Kidney (tissue), 14 donors: Measurements from ENCODE around the gene IWS1. TPM values are rescaled to one million over a fixed set of nuclear protein-coding genes. Genes with fewer than 3 reads are reported as not detected.
A peak's percentile ranks its signal among the peaks of the same experiment; 100 is the strongest.

ENCODE experiments used
- DNase-seq, 5 donors: peaks; one replicate each; pipeline ENCODE4 v3.0.0-alpha.2; 2013 to 2020
- FAIRE-seq: peaks from 2 replicates; lab custom pipeline; 2012; peaks lifted over from hg19 to GRCh38; lab: Jason Lieb, UNC
- H3K27ac ChIP-seq, 2 donors: one replicate each; pipeline ENCODE4 v1.7.0; 2013; ENCODE audit warnings: low read depth in 2 of 2, low read length in 2 of 2, inconsistent platforms in 1 of 2
- H3K27me3 ChIP-seq: one replicate; pipeline ENCODE4 v1.7.1; 2013; ENCODE audit warnings: low read length, inconsistent platforms; ENCODE audit not compliant: control insufficient read depth, insufficient read depth
- H3K36me3 ChIP-seq, 3 donors: one replicate each; pipeline versions ENCODE4 v1.7.0 to v1.7.1; 2013; ENCODE audit warnings: low read length in 3 of 3, control low read depth in 1 of 3, inconsistent platforms in 1 of 3; ENCODE audit not compliant: insufficient read depth in 3 of 3, control insufficient read depth in 2 of 3
- H3K4me1 ChIP-seq, 3 donors: one replicate each; pipeline versions ENCODE4 v1.7.0 to v1.7.1; 2013; ENCODE audit warnings: low read length in 3 of 3, inconsistent platforms in 1 of 3, low read depth in 1 of 3; ENCODE audit not compliant: control insufficient read depth in 2 of 3, insufficient read depth in 2 of 3
- H3K4me3 ChIP-seq, 3 donors: one replicate each; pipeline versions ENCODE4 v1.7.0 to v1.8.1; 2013; ENCODE audit warnings: low read length in 3 of 3, control low read depth in 1 of 3, inconsistent platforms in 1 of 3
- H3K9ac ChIP-seq, 3 donors: one replicate each; pipeline versions ENCODE4 v1.7.0 to v1.7.1; 2013; ENCODE audit warnings: low read length in 3 of 3, control low read depth in 1 of 3, inconsistent platforms in 1 of 3
- H3K9me3 ChIP-seq, 3 donors: one replicate each; pipeline versions ENCODE4 v1.7.0 to v1.7.1; 2013; ENCODE audit warnings: low read length in 3 of 3, control low read depth in 1 of 3, inconsistent platforms in 1 of 3; ENCODE audit not compliant: control insufficient read depth in 2 of 3, insufficient read depth in 1 of 3
- intact Hi-C: fragments of 100-400 bp; cut with DNase I; formaldehyde crosslinking; loops from one replicate; pipeline ENCODE4 v1.11.1; 2022
- polyA plus RNA-seq: library from polyadenylated mRNA; stranded (reverse); fragments of 350-450 nt; fragmentation: Illumina TruSeq; extraction: RNeasy Lipid Tissue Mini Kit (QIAGEN cat#74804); gene quantifications from one replicate; pipeline ENCODE4 v1.2.3, GENCODE V29; 2014; ENCODE audit warnings: low read depth, low replicate concordance; ENCODE audit not compliant: insufficient read depth
- total RNA-seq: library from RNA; stranded (reverse); fragmentation: NEBNext Ultra II Directional; extraction: Animal tissue kit (Norgen Biotek cat#: 25700); gene quantifications from one replicate; pipeline ENCODE4 v1.2.1, GENCODE V29; 2021
- TF ChIP-seq, protein P1 (sequence below): IDR thresholded peaks from 3 replicates; pipeline ENCODE4 v1.5.1; 2012; ENCODE audit warnings: mild to moderate bottlenecking, moderate library complexity, borderline replicate concordance; ENCODE audit not compliant: insufficient read depth; ENCODE audit errors: extremely low read depth
- donor health status: control.
- donor health status: control.
- donor health status: control.
- donor health status: control.
- donor health status: control.
- donor health status: DM: yes; HTN: yes; CAD: no.
- donor health status: Normal renal cell carcinoma (clear cell type).

Gene IWS1
- total and polyA plus RNA-seq, 2 donors from 2014 or later: 29.8 to 35.8 TPM

DNA sequence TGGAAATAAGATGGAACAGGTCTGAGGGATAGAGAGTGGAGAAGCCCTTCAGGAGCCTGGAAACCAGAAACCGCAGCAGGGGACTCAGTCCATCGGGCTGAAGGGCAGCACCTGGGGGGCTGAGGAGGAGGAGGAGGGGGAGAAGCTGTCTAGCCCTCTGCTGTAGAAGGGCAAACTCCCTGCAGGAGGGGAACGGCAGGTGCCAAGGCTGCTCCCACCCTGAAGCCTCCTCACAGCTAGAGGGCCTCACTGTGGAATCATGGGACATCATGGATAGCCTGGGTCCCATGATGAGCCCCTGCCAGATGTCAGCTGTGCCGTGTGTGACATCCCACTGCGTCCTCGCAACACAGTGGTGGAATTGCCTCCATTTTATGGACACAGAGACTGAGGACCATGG lies 9.6 kb upstream of the IWS1 start:
- H3K9ac ChIP-seq: peak overlapping the region in 1 of 3 donors; percentile 48
- no peaks in the 10 kb centered on the region for H3K27me3 ChIP-seq
- no peaks in the 10 kb centered on the region for H3K9me3 ChIP-seq
- H3K36me3 ChIP-seq: no peaks in the 10 kb centered on the region
- TF ChIP-seq, protein P1, sequence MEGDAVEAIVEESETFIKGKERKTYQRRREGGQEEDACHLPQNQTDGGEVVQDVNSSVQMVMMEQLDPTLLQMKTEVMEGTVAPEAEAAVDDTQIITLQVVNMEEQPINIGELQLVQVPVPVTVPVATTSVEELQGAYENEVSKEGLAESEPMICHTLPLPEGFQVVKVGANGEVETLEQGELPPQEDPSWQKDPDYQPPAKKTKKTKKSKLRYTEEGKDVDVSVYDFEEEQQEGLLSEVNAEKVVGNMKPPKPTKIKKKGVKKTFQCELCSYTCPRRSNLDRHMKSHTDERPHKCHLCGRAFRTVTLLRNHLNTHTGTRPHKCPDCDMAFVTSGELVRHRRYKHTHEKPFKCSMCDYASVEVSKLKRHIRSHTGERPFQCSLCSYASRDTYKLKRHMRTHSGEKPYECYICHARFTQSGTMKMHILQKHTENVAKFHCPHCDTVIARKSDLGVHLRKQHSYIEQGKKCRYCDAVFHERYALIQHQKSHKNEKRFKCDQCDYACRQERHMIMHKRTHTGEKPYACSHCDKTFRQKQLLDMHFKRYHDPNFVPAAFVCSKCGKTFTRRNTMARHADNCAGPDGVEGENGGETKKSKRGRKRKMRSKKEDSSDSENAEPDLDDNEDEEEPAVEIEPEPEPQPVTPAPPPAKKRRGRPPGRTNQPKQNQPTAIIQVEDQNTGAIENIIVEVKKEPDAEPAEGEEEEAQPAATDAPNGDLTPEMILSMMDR: no peak
- H3K4me1 ChIP-seq: peaks cover 0 to 4% (median 0%) of the 10 kb centered on the region in 3 donors
- H3K27ac ChIP-seq: peak overlapping the region; percentile 45 to 78
- H3K4me3 ChIP-seq: peak overlapping the region; percentile 4 to 67 (median 57)
- DNase-seq (peak in 3 of 5 donors; percentile 22 to 66 (median 25)), FAIRE-seq (no peak)
- intact Hi-C loops: no loop called here

GRCh38 chr2:127535422-127535901 lies 9.2 kb upstream of the IWS1 start, which contains the start of gene MYO7B:
Gene MYO7B, plus strand, starts transcription at chr2:127535683. Its CDS starts 24,040 bp downstream, at chr2:127559723.
- intact Hi-C loops: no loop called here
- Histone ChIP-seq H3K9me3 (no peaks in the 10 kb centered on the region), H3K36me3 (no peaks in the 10 kb centered on the region), H3K4me3 (peak within 1 kb of the TSS; percentile 4 to 67 (median 57)), H3K9ac (peak within 1 kb of the TSS in 1 of 3 donors; percentile 48), H3K4me1 (peaks cover 0 to 4% (median 0%) of the 10 kb centered on the region in 3 donors), H3K27ac (peak within 1 kb of the TSS; percentile 45 to 78), H3K27me3 (no peaks in the 10 kb centered on the region)
- TF ChIP-seq, protein P1: no peak
- peak; percentile 76 to 91 (median 89) for DNase-seq
- no peak for FAIRE-seq

GRCh38 chr2:127532296-127532695 lies 6.0 kb upstream of the IWS1 start:
- H3K4me1 ChIP-seq: peaks cover 0 to 7% (median 3%) of the 10 kb centered on the region in 3 donors
- no peak overlapping the region for H3K9ac ChIP-seq
- no peaks in the 10 kb centered on the region for H3K9me3 ChIP-seq
- H3K4me3 ChIP-seq: no peak overlapping the region
- H3K27me3 ChIP-seq: no peaks in the 10 kb centered on the region
- intact Hi-C loops: no loop called here
- TF ChIP-seq, protein P1: no peak
- FAIRE-seq: no peak
- no peak overlapping the region for H3K27ac ChIP-seq
- no peak for DNase-seq
- H3K36me3 ChIP-seq: no peaks in the 10 kb centered on the region
